Measurements from ENCODE around the gene OR4C3. TPM values are rescaled to one million over a fixed set of nuclear protein-coding genes. Genes with fewer than 3 reads are reported as not detected.
"Not testable (repeated sequence)": the region's sequence is repeated elsewhere in the genome, so short reads cannot be mapped to it uniquely, and the experiment has no call there.

The OR4C3 gene
- total RNA-seq: not detected

- H3K4me1 ChIP-seq; H3K9me3 ChIP-seq; H3K4me3 ChIP-seq; H3K27me3 ChIP-seq; DNase-seq (ENCODE audit: extremely low spot score in 2 of 2); H3K36me3 ChIP-seq; intact Hi-C loops (cut with DNase I); H3K27ac ChIP-seq: not testable (repeated sequence)
Measured at GRCh38 chr11:48324620-48325019, at the start of gene OR4C3. OR4C3 (plus strand) TSS chr11:48324920; CDS start chr11:48325022, 102 bp downstream.

- Histone ChIP-seq H3K27me3 (no peaks in the 10 kb centered on the region), H3K4me3 (no peak within 1 kb of the TSS), H3K27ac (no peak within 1 kb of the TSS), H3K4me1 (no peaks in the 10 kb centered on the region), H3K36me3 (no peaks in the 10 kb centered on the region), H3K9me3 (no peaks in the 10 kb centered on the region)
- DNase-seq (ENCODE audit: extremely low spot score in 2 of 2): no peak
- intact Hi-C loops (cut with DNase I): no loop called here
- TF ChIP-seq POLR2AphosphoS5 (IDR thresholded peaks at IDR 0.05; ENCODE audit: insufficient read depth in 1 of 2, low read depth in 1 of 2) (no peak), CTCF (IDR thresholded peaks at IDR 0.05) (no peak), POLR2A (IDR thresholded peaks at IDR 0.05) (no peak)
Measured at GRCh38 chr11:48305923-48306322, 18.8 kb upstream of the OR4C3 start, which contains the start of gene OR4S1. OR4S1 (plus strand) TSS chr11:48306223; CDS start chr11:48306223, 0 bp downstream.

- Histone ChIP-seq H3K27me3 (no peaks in the 10 kb centered on the region), H3K27ac (no peak overlapping the region), H3K36me3 (no peaks in the 10 kb centered on the region), H3K4me1 (no peaks in the 10 kb centered on the region), H3K4me3 (no peak overlapping the region), H3K9me3 (no peaks in the 10 kb centered on the region)
- no peak for DNase-seq (ENCODE audit: extremely low spot score in 2 of 2)
- peak; percentile 5 to 25 (median 22) for TF ChIP-seq CTCF (IDR thresholded peaks at IDR 0.05)
- no peak for TF ChIP-seq POLR2A (IDR thresholded peaks at IDR 0.05)
- intact Hi-C loops (cut with DNase I): no loop called here
Measured at GRCh38 chr11:48307760-48308386, 16.8 kb upstream of the OR4C3 start.

GRCh38 chr11:48313590-48313989 lies 11.1 kb upstream of the OR4C3 start:
- H3K9me3 ChIP-seq; H3K4me1 ChIP-seq; DNase-seq (ENCODE audit: extremely low spot score in 2 of 2); H3K36me3 ChIP-seq; H3K27me3 ChIP-seq; H3K27ac ChIP-seq; intact Hi-C loops (cut with DNase I); H3K4me3 ChIP-seq: not testable (repeated sequence)

- DNase-seq (ENCODE audit: extremely low spot score in 2 of 2); intact Hi-C loops (cut with DNase I); H3K9me3 ChIP-seq; H3K27me3 ChIP-seq; H3K36me3 ChIP-seq; H3K4me3 ChIP-seq; H3K27ac ChIP-seq; H3K4me1 ChIP-seq: not testable (repeated sequence)
Measured at GRCh38 chr11:48319813-48320212, 4.9 kb upstream of the OR4C3 start.

- Histone ChIP-seq H3K27ac (no peak overlapping the region), H3K27me3 (no peaks in the 10 kb centered on the region), H3K9me3 (no peaks in the 10 kb centered on the region), H3K36me3 (no peaks in the 10 kb centered on the region), H3K4me3 (no peak overlapping the region), H3K4me1 (no peaks in the 10 kb centered on the region)
- intact Hi-C loops (cut with DNase I): no loop called here
- no peak for TF ChIP-seq POLR2AphosphoS5 (IDR thresholded peaks at IDR 0.05; ENCODE audit: insufficient read depth in 1 of 2, low read depth in 1 of 2)
- TF ChIP-seq CTCF (IDR thresholded peaks at IDR 0.05): no peak
- no peak for TF ChIP-seq POLR2A (IDR thresholded peaks at IDR 0.05)
- no peak for DNase-seq (ENCODE audit: extremely low spot score in 2 of 2)
Measured at GRCh38 chr11:48341466-48341865, 16.7 kb downstream of the OR4C3 start.

- H3K4me1 ChIP-seq; H3K9me3 ChIP-seq; H3K27ac ChIP-seq; DNase-seq (ENCODE audit: extremely low spot score in 2 of 2); H3K36me3 ChIP-seq; H3K4me3 ChIP-seq; H3K27me3 ChIP-seq; intact Hi-C loops (cut with DNase I): not testable (repeated sequence)
Measured at GRCh38 chr11:48342505-48342904, 17.8 kb downstream of the OR4C3 start.

GRCh38 chr11:48346286-48346685 lies 21.6 kb downstream of the OR4C3 start:
- H3K9me3 ChIP-seq; intact Hi-C loops (cut with DNase I); H3K4me3 ChIP-seq; H3K36me3 ChIP-seq; H3K4me1 ChIP-seq; DNase-seq (ENCODE audit: extremely low spot score in 2 of 2); H3K27me3 ChIP-seq; H3K27ac ChIP-seq: not testable (repeated sequence)

Data from vagina (tissue), 2 donors.